ENCODE measurements around the gene RIC8B.

- no peak for TF ChIP-seq CTCF (IDR thresholded peaks at IDR 0.05; ENCODE audit: insufficient read depth, low read depth, low read length)
- TF ChIP-seq EZH2 (IDR thresholded peaks at IDR 0.05; ENCODE audit: insufficient read depth, low read length), result no peak
Measured at GRCh38 chr12:106867651-106868050, 93.2 kb downstream of the RIC8B start.

Data from astrocyte (in vitro differentiated cells and primary cell).